Measurements from ENCODE around the gene SLC30A3.

SLC30A3 gene

DNA sequence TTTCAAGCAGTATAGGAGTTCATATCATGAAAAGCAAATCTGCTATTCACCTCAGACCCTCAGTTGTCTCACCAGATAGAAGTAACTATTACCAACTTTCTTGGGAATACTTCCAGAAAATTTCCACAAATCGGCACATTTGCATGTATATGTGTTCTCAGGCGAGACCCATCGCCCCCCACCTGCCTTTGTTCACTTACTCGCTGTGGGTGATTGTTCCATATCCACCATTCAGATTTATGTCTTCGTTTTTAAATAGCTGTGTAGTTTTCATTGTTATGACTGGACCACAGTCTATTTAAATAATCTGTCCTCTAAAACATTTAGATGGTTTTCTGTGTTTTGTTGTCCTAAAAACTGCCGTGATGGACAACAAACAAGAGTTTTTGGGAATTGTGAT is 22.6 kb upstream of the SLC30A3 start:
- no peaks in the 10 kb centered on the region for H3K36me3 ChIP-seq (ENCODE audit: control insufficient read depth in 4 of 4, insufficient read depth in 4 of 4, low read length in 3 of 4)
- peaks cover 0 to 1% (median 0%) of the 10 kb centered on the region in 5 experiments for H3K27me3 ChIP-seq (replicated peaks in 2 of 5; ENCODE audit: control insufficient read depth in 4 of 5, insufficient read depth in 5 of 5, low read length in 4 of 5)
- no peak overlapping the region for H3K27ac ChIP-seq (ENCODE audit: insufficient read depth in 1 of 2, low read depth in 1 of 2, low read length in 2 of 2, poor library complexity in 1 of 2, severe bottlenecking in 2 of 2)
- CTCF ChIA-PET: interaction anchor here (1.4 to 10.9 kb wide), 5 partner anchors 8 to 35 kb away, joined by 3 to 119 read pairs (median 21); partner anchors contain the start of gene SLC30A3
- POLR2A ChIA-PET: no interaction called here
- H3K4me3 ChIP-seq (ENCODE audit: control insufficient read depth in 1 of 7, extremely low read depth in 1 of 7, insufficient read depth in 4 of 7, low read depth in 2 of 7, low read length in 6 of 7): no peak overlapping the region
- H3K4me1 ChIP-seq (ENCODE audit: control extremely low read depth in 1 of 4, control insufficient read depth in 4 of 4, insufficient read depth in 4 of 4, low read length in 3 of 4): peaks cover 7 to 18% (median 9%) of the 10 kb centered on the region in 4 experiments
- no peak for DNase-seq
- 83% methylated on average over 1 of the region's 6 CpGs for WGBS (ENCODE audit: insufficient coverage)
- no peaks in the 10 kb centered on the region for H3K9me3 ChIP-seq (ENCODE audit: control extremely low read depth in 1 of 5, control insufficient read depth in 4 of 5, insufficient read depth in 2 of 5, low read depth in 1 of 5, low read length in 4 of 5)

DNA sequence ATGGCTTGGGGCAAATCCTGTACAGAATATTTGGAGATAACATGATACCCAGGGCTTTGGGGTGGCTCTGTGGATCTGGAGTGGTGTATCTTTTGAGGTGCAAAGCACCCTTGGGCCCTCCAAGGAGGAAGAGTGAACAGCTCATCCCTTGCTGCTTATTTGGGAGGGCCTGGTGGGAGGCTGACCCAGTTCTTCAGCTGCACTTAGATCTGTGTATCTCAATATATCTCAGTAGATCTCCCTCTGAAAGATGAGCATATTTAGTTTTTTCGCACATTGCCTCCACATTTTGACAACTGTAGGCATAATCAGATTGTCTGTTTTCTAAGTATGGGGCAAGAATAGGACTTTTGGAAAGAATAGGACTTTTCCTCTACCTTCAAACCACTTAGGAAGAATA is 22.1 kb upstream of the SLC30A3 start:
- POLR2A ChIA-PET: no interaction called here
- no peaks in the 10 kb centered on the region for H3K9me3 ChIP-seq (ENCODE audit: control extremely low read depth in 1 of 5, control insufficient read depth in 4 of 5, insufficient read depth in 2 of 5, low read depth in 1 of 5, low read length in 4 of 5)
- no CpG with 5 or more reads among the region's 1 CpG for WGBS (ENCODE audit: insufficient coverage)

DNA sequence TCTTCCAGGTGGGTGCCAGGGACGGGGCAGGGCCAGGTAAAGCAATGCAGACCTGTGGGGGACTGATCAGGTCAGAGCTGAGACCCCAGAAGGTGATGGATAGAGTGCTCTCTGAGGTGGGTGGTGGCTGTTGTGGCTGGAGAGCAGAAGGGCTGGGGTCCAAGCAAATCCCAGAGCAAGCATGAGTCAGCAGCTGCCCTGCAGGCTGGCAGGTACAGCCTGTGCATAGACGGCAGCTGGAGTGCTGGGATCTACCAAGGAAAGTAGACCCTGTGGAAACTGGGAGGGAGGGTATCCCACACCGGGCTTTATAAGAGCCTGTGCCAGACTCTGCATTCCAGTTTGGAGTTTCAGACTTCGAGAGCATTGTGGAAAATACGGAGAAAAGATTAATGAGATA is 20.0 kb upstream of the SLC30A3 start:
- POLR2A ChIA-PET: no interaction called here
- WGBS (ENCODE audit: insufficient coverage): 93% methylated on average over 4 of the region's 5 CpGs
- DNase-seq: no peak

More for the DNA sequence above, 22.1 kb upstream of the SLC30A3 start:
- no peak overlapping the region for H3K4me3 ChIP-seq (ENCODE audit: control insufficient read depth in 1 of 7, extremely low read depth in 1 of 7, insufficient read depth in 4 of 7, low read depth in 2 of 7, low read length in 6 of 7)
- H3K36me3 ChIP-seq (ENCODE audit: control insufficient read depth in 4 of 4, insufficient read depth in 4 of 4, low read length in 3 of 4): no peaks in the 10 kb centered on the region
- H3K4me1 ChIP-seq (ENCODE audit: control extremely low read depth in 1 of 4, control insufficient read depth in 4 of 4, insufficient read depth in 4 of 4, low read length in 3 of 4): peaks cover 2 to 13% (median 7%) of the 10 kb centered on the region in 4 experiments
- no peak for DNase-seq
- H3K27ac ChIP-seq (ENCODE audit: insufficient read depth in 1 of 2, low read depth in 1 of 2, low read length in 2 of 2, poor library complexity in 1 of 2, severe bottlenecking in 2 of 2): no peak overlapping the region
- CTCF ChIA-PET: interaction anchor here (0.6 to 10.9 kb wide), 7 partner anchors 8 to 323 kb away, joined by 3 to 119 read pairs (median 4); partner anchors contain the start of gene SLC30A3
- H3K27me3 ChIP-seq (replicated peaks in 2 of 5; ENCODE audit: control insufficient read depth in 4 of 5, insufficient read depth in 5 of 5, low read length in 4 of 5): peaks cover 0 to 1% (median 0%) of the 10 kb centered on the region in 5 experiments

DNA sequence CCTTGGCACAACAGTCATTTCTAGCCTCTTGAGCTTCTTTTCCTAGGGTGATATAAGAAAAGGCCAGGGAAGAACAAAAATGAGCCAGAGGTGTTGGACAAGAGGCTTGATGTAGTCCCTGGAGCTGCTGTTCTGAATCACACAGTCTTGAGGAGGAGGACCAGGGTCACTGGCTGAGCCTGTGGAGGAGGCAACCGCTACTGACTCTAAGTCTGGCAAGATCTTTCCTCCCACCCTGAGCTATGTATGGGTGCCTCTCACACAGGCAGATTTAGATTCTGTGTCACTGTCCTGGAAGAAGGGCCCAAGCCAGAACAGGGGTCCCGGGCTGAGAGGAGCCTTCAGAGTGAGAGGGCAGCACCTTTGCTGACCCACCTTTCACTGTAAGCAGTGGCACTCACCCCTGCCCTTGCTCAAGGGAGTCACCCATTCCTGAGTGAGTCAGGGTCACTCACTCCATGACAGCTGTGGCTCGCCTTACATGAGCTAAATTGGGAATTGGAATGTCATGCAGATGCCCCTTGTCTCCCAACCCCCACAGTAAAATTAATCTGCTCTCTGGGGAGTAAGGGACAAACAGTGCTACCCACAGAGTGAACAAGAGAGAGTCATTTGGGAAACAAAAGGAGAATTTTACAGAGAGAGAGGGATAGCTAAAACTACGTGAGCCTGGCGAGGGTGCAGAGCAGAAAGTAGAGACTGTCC is 19.2 kb upstream of the SLC30A3 start, which contains the start of gene TRIM54:
Gene TRIM54, plus strand, starts transcription at position 575 of the 705 bp plus-strand sequence. CDS start 303 bp downstream, outside the sequence.
- peaks cover 0 to 5% (median 0%) of the 10 kb centered on the region in 5 experiments for H3K27me3 ChIP-seq (replicated peaks in 2 of 5; ENCODE audit: control insufficient read depth in 4 of 5, insufficient read depth in 5 of 5, low read length in 4 of 5)
- ChIA-PET CTCF (interaction anchor here (0.7 to 10.9 kb wide), 14 partner anchors 9 to 195 kb away, joined by 3 to 119 read pairs (median 5); partner anchors contain the start of genes KHK, MPV17 and SLC30A3), POLR2A (no interaction called here)
- WGBS (ENCODE audit: insufficient coverage): 100% methylated on average over 4 of the region's 5 CpGs
- H3K9me3 ChIP-seq (ENCODE audit: control extremely low read depth in 1 of 5, control insufficient read depth in 4 of 5, insufficient read depth in 2 of 5, low read depth in 1 of 5, low read length in 4 of 5): no peaks in the 10 kb centered on the region
- H3K27ac ChIP-seq (ENCODE audit: insufficient read depth in 1 of 2, low read depth in 1 of 2, low read length in 2 of 2, poor library complexity in 1 of 2, severe bottlenecking in 2 of 2): no peak within 1 kb of the TSS
- no peak within 1 kb of the TSS for H3K4me3 ChIP-seq (ENCODE audit: control insufficient read depth in 1 of 7, extremely low read depth in 1 of 7, insufficient read depth in 4 of 7, low read depth in 2 of 7, low read length in 6 of 7)
- no peaks in the 10 kb centered on the region for H3K36me3 ChIP-seq (ENCODE audit: control insufficient read depth in 4 of 4, insufficient read depth in 4 of 4, low read length in 3 of 4)
- no peaks in the 10 kb centered on the region for H3K4me1 ChIP-seq (ENCODE audit: control extremely low read depth in 1 of 4, control insufficient read depth in 4 of 4, insufficient read depth in 4 of 4, low read length in 3 of 4)
- no peak for DNase-seq

More for the DNA sequence above, 20.0 kb upstream of the SLC30A3 start:
- no peaks in the 10 kb centered on the region for H3K36me3 ChIP-seq (ENCODE audit: control insufficient read depth in 4 of 4, insufficient read depth in 4 of 4, low read length in 3 of 4)
- peaks cover 0 to under 1% (median 0%) of the 10 kb centered on the region in 4 experiments for H3K4me1 ChIP-seq (ENCODE audit: control extremely low read depth in 1 of 4, control insufficient read depth in 4 of 4, insufficient read depth in 4 of 4, low read length in 3 of 4)
- peaks cover 0 to 5% (median 0%) of the 10 kb centered on the region in 5 experiments for H3K27me3 ChIP-seq (replicated peaks in 2 of 5; ENCODE audit: control insufficient read depth in 4 of 5, insufficient read depth in 5 of 5, low read length in 4 of 5)
- H3K4me3 ChIP-seq (ENCODE audit: control insufficient read depth in 1 of 7, extremely low read depth in 1 of 7, insufficient read depth in 4 of 7, low read depth in 2 of 7, low read length in 6 of 7): no peak overlapping the region
- no peak overlapping the region for H3K27ac ChIP-seq (ENCODE audit: insufficient read depth in 1 of 2, low read depth in 1 of 2, low read length in 2 of 2, poor library complexity in 1 of 2, severe bottlenecking in 2 of 2)
- CTCF ChIA-PET: interaction anchor here (0.6 to 10.9 kb wide), 10 partner anchors 9 to 174 kb away, joined by 4 to 119 read pairs (median 13); partner anchors contain the start of genes MPV17 and SLC30A3
- no peaks in the 10 kb centered on the region for H3K9me3 ChIP-seq (ENCODE audit: control extremely low read depth in 1 of 5, control insufficient read depth in 4 of 5, insufficient read depth in 2 of 5, low read depth in 1 of 5, low read length in 4 of 5)

DNA sequence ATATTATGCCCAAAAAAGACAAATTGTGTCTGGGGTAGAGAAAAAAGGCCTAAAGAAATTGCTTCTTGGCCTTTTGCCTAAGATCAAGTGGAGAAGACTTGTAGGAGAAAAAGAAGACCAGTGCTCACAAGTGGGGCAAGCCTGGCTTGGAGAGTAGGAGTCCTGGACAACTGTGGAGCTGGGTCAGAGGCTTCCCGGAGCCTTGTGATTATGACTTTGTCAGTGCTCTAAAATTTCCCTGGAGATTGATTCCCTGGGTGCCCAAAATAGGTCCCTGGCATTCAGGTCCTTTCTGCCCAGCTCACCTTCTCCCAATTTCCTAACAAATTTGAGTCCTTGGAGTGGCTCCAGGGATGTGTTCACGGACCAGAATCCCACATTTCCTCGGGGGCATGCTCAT is 18.6 kb upstream of the SLC30A3 start:
- Histone ChIP-seq H3K27ac (ENCODE audit: insufficient read depth in 1 of 2, low read depth in 1 of 2, low read length in 2 of 2, poor library complexity in 1 of 2, severe bottlenecking in 2 of 2) (no peak overlapping the region), H3K4me3 (ENCODE audit: control insufficient read depth in 1 of 7, extremely low read depth in 1 of 7, insufficient read depth in 4 of 7, low read depth in 2 of 7, low read length in 6 of 7) (no peak overlapping the region), H3K4me1 (ENCODE audit: control extremely low read depth in 1 of 4, control insufficient read depth in 4 of 4, insufficient read depth in 4 of 4, low read length in 3 of 4) (no peaks in the 10 kb centered on the region), H3K27me3 (replicated peaks in 2 of 5; ENCODE audit: control insufficient read depth in 4 of 5, insufficient read depth in 5 of 5, low read length in 4 of 5) (peaks cover 0 to 5% (median 0%) of the 10 kb centered on the region in 5 experiments), H3K9me3 (ENCODE audit: control extremely low read depth in 1 of 5, control insufficient read depth in 4 of 5, insufficient read depth in 2 of 5, low read depth in 1 of 5, low read length in 4 of 5) (no peaks in the 10 kb centered on the region), H3K36me3 (ENCODE audit: control insufficient read depth in 4 of 4, insufficient read depth in 4 of 4, low read length in 3 of 4) (no peaks in the 10 kb centered on the region)
- POLR2A ChIA-PET: no interaction called here
- CTCF ChIA-PET: interaction anchor here (1.1 to 10.9 kb wide), 12 partner anchors 8 to 194 kb away, joined by 3 to 119 read pairs (median 14); partner anchors contain the start of genes KHK, MPV17 and SLC30A3
- DNase-seq: no peak
- 89% methylated on average over 3 of the region's 3 CpGs for WGBS (ENCODE audit: insufficient coverage)

DNA sequence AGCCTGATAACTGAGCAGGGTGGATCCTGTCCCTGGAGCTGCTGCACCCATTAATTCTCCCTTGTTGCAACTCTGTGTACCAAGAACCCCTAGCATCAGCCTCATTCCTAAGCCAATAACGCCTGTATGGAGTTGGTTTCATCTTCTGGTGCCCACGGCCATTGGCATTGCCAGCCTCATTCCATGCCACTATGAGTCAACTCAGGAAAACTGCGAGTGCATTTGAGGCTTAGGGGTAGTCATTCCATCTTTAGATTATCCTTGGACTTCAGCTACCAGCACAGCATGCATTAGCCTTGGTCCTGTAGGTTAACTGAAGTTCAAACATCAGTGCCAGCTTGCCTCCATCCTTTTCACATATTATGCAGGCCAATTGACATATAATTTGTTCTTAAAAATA is 18.0 kb upstream of the SLC30A3 start:
- H3K27me3 ChIP-seq (replicated peaks in 2 of 5; ENCODE audit: control insufficient read depth in 4 of 5, insufficient read depth in 5 of 5, low read length in 4 of 5): peaks cover 0 to 5% (median 0%) of the 10 kb centered on the region in 5 experiments
- no peaks in the 10 kb centered on the region for H3K4me1 ChIP-seq (ENCODE audit: control extremely low read depth in 1 of 4, control insufficient read depth in 4 of 4, insufficient read depth in 4 of 4, low read length in 3 of 4)
- no peak for DNase-seq
- no peaks in the 10 kb centered on the region for H3K36me3 ChIP-seq (ENCODE audit: control insufficient read depth in 4 of 4, insufficient read depth in 4 of 4, low read length in 3 of 4)
- WGBS (ENCODE audit: insufficient coverage): 96% methylated on average over 3 of the region's 3 CpGs
- ChIA-PET CTCF (interaction anchor here (1.1 to 10.9 kb wide), 13 partner anchors 8 to 194 kb away, joined by 3 to 119 read pairs (median 8); partner anchors contain the start of genes KHK and SLC30A3), POLR2A (interaction anchor here (1.2 kb wide), 1 partner anchor 18 kb away, joined by 4 read pairs; no protein-coding TSS in a partner anchor)
- H3K4me3 ChIP-seq (ENCODE audit: control insufficient read depth in 1 of 7, extremely low read depth in 1 of 7, insufficient read depth in 4 of 7, low read depth in 2 of 7, low read length in 6 of 7): no peak overlapping the region
- no peak overlapping the region for H3K27ac ChIP-seq (ENCODE audit: insufficient read depth in 1 of 2, low read depth in 1 of 2, low read length in 2 of 2, poor library complexity in 1 of 2, severe bottlenecking in 2 of 2)
- no peaks in the 10 kb centered on the region for H3K9me3 ChIP-seq (ENCODE audit: control extremely low read depth in 1 of 5, control insufficient read depth in 4 of 5, insufficient read depth in 2 of 5, low read depth in 1 of 5, low read length in 4 of 5)

DNA sequence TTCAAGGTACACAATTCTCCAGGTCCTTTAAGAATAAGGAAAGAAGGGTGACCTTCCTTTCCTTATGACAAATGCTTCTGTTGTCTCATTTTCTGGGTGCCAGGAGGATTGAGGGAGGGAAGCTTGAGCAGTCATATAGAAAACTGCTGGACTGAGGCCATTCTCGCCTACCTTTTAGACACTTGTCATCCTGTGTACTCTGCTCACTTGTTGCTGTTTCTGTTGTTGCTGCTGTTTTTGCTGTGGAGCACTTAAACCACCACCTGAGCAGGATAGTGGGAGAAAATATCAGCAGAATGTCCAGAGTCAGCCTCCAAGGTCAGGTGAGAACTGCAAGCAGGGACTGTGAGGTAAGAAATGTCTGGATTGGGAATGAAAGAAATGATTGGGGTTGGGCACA is 15.2 kb upstream of the SLC30A3 start:
- 100% methylated on average over 1 of the region's 1 CpG for WGBS (ENCODE audit: insufficient coverage)

More for the DNA sequence above, 15.2 kb upstream of the SLC30A3 start:
- Histone ChIP-seq H3K27ac (ENCODE audit: insufficient read depth in 1 of 2, low read depth in 1 of 2, low read length in 2 of 2, poor library complexity in 1 of 2, severe bottlenecking in 2 of 2) (no peak overlapping the region), H3K27me3 (replicated peaks in 2 of 5; ENCODE audit: control insufficient read depth in 4 of 5, insufficient read depth in 5 of 5, low read length in 4 of 5) (peaks cover 0 to 9% (median 0%) of the 10 kb centered on the region in 5 experiments), H3K4me3 (ENCODE audit: control insufficient read depth in 1 of 7, extremely low read depth in 1 of 7, insufficient read depth in 4 of 7, low read depth in 2 of 7, low read length in 6 of 7) (no peak overlapping the region), H3K36me3 (ENCODE audit: control insufficient read depth in 4 of 4, insufficient read depth in 4 of 4, low read length in 3 of 4) (no peaks in the 10 kb centered on the region), H3K9me3 (ENCODE audit: control extremely low read depth in 1 of 5, control insufficient read depth in 4 of 5, insufficient read depth in 2 of 5, low read depth in 1 of 5, low read length in 4 of 5) (no peaks in the 10 kb centered on the region), H3K4me1 (ENCODE audit: control extremely low read depth in 1 of 4, control insufficient read depth in 4 of 4, insufficient read depth in 4 of 4, low read length in 3 of 4) (no peaks in the 10 kb centered on the region)
- ChIA-PET CTCF (interaction anchor here (2.2 to 10.9 kb wide), 6 partner anchors 7 to 36 kb away, joined by 6 to 119 read pairs (median 30); partner anchors contain the start of gene SLC30A3), POLR2A (no interaction called here)
- DNase-seq: no peak
